Mucosa of descending colon (tissue), 3 donors: ENCODE results near the gene SPATA12. TPM values are rescaled to one million over a fixed set of nuclear protein-coding genes. Genes with fewer than 3 reads are reported as not detected.

Experiments used
- ATAC-seq: fragments of 200-7000 bp; cut with Tn5 transposase; one replicate; pipeline ENCODE4 v1.9.1; 2020; ENCODE audit warnings: mild to moderate bottlenecking, moderate library complexity
- DNase-seq, 3 donors: peaks; one replicate each; pipeline ENCODE4 v3.0.0-alpha.2; 2020
- H3K36me3 ChIP-seq: fragments of 200-600 bp; one replicate; pipeline ENCODE4 v1.8.0; 2021; ENCODE audit warnings: low read depth, mild to moderate bottlenecking
- H3K4me1 ChIP-seq: fragments of 200-600 bp; one replicate; pipeline ENCODE4 v1.8.0; 2021; ENCODE audit warnings: low read depth, mild to moderate bottlenecking
- H3K4me3 ChIP-seq: fragments of 200-600 bp; one replicate; pipeline ENCODE4 v1.8.0; 2021; ENCODE audit warnings: mild to moderate bottlenecking
- H3K9me3 ChIP-seq: fragments of 200-600 bp; one replicate; pipeline ENCODE4 v1.8.0; 2021; ENCODE audit warnings: mild to moderate bottlenecking
- intact Hi-C, 2 donors: fragments of 100-400 bp; cut with DNase I in 1 of 2; cut with micrococcal nuclease in 1 of 2; formaldehyde crosslinking; loops; one replicate each; pipeline versions ENCODE4 v1.11.0 to v1.11.1; 2022; cut with DNase I, micrococcal nuclease
- total RNA-seq, 3 donors: library from RNA; stranded (reverse); fragmentation: NEBNext Ultra II Directional in 2 of 3; extraction: Animal tissue kit (Norgen Biotek cat#: 25700) in 2 of 3; gene quantifications; one replicate each; pipeline versions ENCODE4 v1.2.1 to v1.2.4, GENCODE V29; 2021 to 2023
- TF ChIP-seq, protein P1 (sequence below): fragments of 200-600 bp; IDR thresholded peaks from one replicate; pipeline ENCODE4 v1.8.0; 2022; ENCODE audit warnings: antibody characterized with exemption, mild to moderate bottlenecking
- donor health status: DM: no; HTN: no; CAD: no; lungs with moderate emphysema.
- donor health status: DM: no; HTN: no; CAD: no.
- donor health status: DM: no; HTN: yes; CAD: no.

The SPATA12 gene
- total RNA-seq, 3 donors from 2014 or later = 0.14 TPM; not detected in 2

DNA sequence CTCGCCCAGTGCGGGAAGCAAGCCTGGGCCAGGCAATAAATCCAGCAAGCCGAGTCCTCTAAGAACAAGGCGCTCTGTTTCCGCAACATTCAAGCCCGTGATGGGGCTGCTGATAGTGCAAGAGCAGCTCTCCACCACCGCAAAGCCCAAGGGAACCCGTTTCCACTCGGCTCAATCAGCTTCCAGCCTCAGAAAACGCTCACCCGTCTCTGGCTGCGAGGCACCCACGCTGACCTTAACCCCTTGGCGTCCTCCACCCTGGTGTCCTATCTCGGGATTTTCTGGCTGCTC, 17.8 kb downstream of the SPATA12 start:
- DNase-seq = peak; percentile 65 to 73 (median 71)
- TF ChIP-seq, protein P1, sequence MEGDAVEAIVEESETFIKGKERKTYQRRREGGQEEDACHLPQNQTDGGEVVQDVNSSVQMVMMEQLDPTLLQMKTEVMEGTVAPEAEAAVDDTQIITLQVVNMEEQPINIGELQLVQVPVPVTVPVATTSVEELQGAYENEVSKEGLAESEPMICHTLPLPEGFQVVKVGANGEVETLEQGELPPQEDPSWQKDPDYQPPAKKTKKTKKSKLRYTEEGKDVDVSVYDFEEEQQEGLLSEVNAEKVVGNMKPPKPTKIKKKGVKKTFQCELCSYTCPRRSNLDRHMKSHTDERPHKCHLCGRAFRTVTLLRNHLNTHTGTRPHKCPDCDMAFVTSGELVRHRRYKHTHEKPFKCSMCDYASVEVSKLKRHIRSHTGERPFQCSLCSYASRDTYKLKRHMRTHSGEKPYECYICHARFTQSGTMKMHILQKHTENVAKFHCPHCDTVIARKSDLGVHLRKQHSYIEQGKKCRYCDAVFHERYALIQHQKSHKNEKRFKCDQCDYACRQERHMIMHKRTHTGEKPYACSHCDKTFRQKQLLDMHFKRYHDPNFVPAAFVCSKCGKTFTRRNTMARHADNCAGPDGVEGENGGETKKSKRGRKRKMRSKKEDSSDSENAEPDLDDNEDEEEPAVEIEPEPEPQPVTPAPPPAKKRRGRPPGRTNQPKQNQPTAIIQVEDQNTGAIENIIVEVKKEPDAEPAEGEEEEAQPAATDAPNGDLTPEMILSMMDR = no peak

DNA sequence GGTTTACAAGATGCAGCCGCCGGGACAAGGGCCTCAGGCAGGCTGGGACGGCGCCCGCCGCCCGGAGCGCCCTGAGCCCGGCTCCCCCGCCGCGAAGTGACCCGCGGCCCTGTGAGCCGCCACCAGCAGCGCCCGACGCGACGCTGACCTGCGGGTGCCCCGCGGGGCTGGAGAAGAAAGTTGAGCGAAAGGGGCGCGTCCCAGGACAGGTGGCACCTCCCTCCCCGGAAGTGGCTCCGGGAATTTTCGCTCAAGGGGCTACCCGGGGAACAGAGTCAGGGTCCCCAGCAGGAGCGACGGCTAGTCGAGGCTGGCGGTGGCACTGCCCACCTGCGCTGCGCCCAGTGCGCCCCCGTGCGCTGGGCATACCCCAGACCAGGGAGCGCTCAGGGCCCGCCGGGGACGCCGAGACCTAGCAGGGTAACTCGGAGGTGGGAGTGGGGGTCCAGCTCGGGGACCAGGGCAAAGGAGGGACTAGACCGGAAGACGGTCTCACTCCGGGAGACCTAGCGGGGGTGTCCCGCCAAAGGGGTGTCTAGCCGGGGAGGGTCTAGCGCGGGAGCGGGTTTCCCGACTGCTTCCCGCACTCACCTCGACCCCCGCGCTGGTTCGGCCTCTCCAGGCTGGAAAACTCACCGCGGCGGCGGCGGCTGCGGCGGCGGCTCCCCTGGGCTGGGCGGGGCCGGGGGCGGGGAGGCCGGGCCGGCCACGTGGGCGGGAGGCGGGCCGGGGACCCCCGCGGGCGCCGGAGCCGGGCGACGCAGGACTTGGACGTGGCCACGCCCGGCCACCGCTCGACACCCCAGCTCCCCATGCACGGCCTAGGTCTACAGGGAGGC, 18.4 kb downstream of the SPATA12 start:
- H3K4me3 ChIP-seq = peak overlapping the region; percentile 44
- DNase-seq = peak; percentile 55 to 73 (median 70)
- no peaks in the 10 kb centered on the region for H3K36me3 ChIP-seq
- TF ChIP-seq, protein P1 = no peak
- H3K4me1 ChIP-seq = peaks cover 4% of the 10 kb centered on the region
- no peaks in the 10 kb centered on the region for H3K9me3 ChIP-seq
- intact Hi-C loops = loop anchor here in 1 of 2 donors (5.0 kb wide), 1 partner anchor 72 kb away; no protein-coding TSS in a partner anchor
- ATAC-seq = peak; percentile 81

More for the DNA sequence above, 17.8 kb downstream of the SPATA12 start:
- ATAC-seq = peak; percentile 78
- Histone ChIP-seq H3K4me1 (peaks cover 4% of the 10 kb centered on the region), H3K4me3 (peak overlapping the region; percentile 44), H3K9me3 (no peaks in the 10 kb centered on the region), H3K36me3 (no peaks in the 10 kb centered on the region)
- intact Hi-C loops = loop anchor here in 1 of 2 donors (5.0 kb wide), 1 partner anchor 71 kb away; no protein-coding TSS in a partner anchor

DNA sequence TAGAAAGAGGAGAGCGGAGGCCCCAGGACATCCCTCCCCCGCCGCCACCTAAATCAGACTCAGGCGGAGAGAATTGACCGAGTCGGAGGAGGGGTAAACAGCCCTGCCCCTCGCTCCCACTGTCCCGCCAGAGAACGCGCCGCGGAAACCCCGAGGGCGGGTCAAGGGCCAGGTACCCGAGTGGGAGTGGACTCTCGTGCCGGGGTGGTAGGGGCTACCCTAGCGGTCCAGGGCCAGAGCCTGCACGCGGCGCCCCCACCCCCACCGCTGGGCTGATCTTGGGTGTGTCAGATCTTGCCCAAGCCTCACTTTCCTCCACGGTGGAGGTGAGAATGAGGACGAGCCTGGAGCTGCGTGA, 19.0 kb downstream of the SPATA12 start:
- DNase-seq = peak in 2 of 3 donors; percentile 37 to 61

DNA sequence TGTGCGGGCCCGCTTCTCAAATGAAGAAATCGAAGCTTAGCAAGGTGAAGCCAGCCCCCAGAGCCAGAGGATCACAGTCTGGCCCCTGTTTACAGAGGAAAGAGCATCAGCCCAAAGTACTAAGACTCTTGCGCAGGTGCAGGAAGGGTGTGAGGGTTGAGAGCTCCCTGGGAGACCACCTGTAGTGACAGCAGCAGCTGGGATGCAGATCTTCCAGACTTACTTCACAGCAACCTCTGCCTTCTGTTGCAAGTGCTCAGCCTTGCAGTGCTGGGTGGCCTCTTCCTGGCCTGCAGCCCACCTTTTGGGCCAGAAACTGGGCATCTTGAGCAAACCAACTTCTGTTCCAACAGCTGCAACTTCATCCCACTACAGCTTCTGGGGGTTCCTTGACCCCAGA, 19.7 kb downstream of the SPATA12 start:
- intact Hi-C loops = no loop called here
- no peaks in the 10 kb centered on the region for H3K36me3 ChIP-seq
- ATAC-seq = no peak
- TF ChIP-seq, protein P1 = no peak
- no peaks in the 10 kb centered on the region for H3K9me3 ChIP-seq
- DNase-seq = no peak
- peaks cover 4% of the 10 kb centered on the region for H3K4me1 ChIP-seq
- no peak overlapping the region for H3K4me3 ChIP-seq

More for the DNA sequence above, 19.0 kb downstream of the SPATA12 start:
- ATAC-seq = peak; percentile 26
- H3K4me1 ChIP-seq = peaks cover 4% of the 10 kb centered on the region
- H3K36me3 ChIP-seq = no peaks in the 10 kb centered on the region
- intact Hi-C loops = loop anchor here in 1 of 2 donors (5.0 kb wide), 1 partner anchor 72 kb away; no protein-coding TSS in a partner anchor
- no peaks in the 10 kb centered on the region for H3K9me3 ChIP-seq
- TF ChIP-seq, protein P1 = no peak
- H3K4me3 ChIP-seq = peak overlapping the region; percentile 44

DNA sequence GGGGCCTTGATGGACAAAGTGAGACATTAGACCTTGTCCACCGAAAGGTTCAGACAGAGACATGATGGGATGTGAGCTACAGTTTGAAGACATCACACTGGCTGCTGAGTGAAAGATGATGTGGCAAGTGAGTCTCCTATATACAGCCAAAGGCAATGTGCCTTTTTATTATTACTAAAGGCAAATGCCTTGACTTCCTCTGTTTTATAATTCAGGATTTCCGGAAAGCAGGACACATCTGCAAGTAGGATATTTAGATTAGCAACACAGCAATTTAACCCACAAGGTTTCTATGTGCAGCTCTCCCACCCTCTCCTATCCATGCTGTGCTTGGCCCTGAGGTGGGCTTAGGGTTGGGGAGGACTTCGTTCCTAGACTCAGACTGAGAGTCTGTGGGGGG, 20.7 kb downstream of the SPATA12 start:
- DNase-seq = no peak
- TF ChIP-seq, protein P1 = no peak
- Histone ChIP-seq H3K4me3 (no peak overlapping the region), H3K36me3 (no peaks in the 10 kb centered on the region), H3K4me1 (peaks cover 4% of the 10 kb centered on the region), H3K9me3 (no peaks in the 10 kb centered on the region)
- intact Hi-C loops = no loop called here
- no peak for ATAC-seq
